GM21619 (cell line): ENCODE results near the gene PPP6R2.
"Not testable (repeated sequence)": the region's sequence is repeated elsewhere in the genome, so short reads cannot be mapped to it uniquely, and the experiment has no call there.

ENCODE experiments used
- ATAC-seq: cut with Tn5 transposase; IDR thresholded peaks from one replicate; pipeline ENCODE4 v1.9.1; 2021; ENCODE audit not compliant: unreplicated experiment

The PPP6R2 gene

DNA sequence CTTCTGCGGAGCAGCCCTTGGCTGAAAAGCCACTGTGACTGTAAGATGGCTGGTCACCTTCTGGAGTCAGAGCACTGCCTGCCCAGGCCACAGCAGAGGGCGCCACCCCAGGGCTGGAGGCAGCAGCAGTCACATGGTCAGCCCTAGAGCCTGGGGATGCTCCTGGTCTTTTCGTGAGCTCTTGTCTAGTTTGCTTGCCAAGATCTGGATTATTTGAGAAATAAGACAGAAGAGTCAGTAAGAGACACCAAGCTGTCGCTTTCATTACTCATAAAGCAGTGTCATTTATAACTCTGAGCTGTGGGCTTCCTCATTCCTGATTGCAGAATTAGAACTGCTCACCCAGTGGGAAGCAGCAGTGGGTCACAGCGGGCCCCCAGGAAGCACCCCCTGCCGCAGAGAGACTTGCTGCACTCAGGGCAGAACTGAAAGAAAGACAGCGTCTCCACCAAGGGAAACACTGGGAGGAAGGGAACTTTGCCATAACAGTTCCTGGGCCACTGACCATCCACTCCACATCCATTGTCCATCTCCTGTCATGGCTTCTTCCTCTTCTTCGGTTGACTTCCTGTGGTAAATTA lies 56.7 kb downstream of the PPP6R2 start:
- no peak for ATAC-seq

- ATAC-seq: no peak
Measured at GRCh38 chr22:50400406-50400805, 57.3 kb downstream of the PPP6R2 start.

GRCh38 chr22:50400931-50401330 lies 57.8 kb downstream of the PPP6R2 start:
- ATAC-seq: no peak

DNA sequence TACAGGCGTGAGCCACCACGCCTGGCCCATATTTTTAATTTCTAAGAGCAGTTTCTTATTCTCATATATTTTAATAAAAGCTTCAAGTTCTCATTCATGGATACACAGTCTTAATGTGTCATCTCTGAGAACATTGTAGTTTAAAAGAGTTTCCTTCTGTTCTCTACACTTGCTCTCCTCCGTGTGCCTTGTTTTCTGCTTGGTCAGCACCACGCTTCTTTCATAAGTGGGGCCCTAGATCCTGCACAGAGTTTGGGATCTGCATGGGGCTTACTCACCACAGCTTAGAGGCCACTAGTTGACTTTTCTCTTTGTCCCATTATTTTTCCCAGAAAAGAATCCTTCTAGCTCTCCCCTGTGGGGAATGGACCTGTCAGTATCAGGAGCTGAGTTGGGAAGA lies 58.8 kb downstream of the PPP6R2 start:
- ATAC-seq: no peak

DNA sequence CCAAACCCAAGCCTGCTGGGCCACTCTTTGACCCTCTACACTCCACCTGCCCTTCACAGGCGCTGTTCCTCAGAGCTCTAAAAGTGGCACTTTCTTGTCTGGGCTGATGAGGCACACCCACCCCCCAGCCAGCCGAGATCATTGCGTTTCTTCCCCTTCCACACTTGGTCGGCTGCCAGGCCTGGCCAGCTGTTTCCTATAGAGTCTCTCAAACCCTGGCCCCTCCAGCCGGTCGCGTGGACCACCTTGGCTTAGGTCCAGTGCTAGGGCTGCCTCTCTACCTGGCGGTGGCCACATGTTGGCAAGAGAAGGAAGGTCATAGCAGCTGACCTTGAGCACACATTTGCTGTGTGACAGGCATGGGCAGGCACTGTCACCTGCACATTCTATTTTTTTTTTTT lies 60.6 kb downstream of the PPP6R2 start:
- ATAC-seq: no peak

- no peak for ATAC-seq
Measured at GRCh38 chr22:50406416-50407170, 63.5 kb downstream of the PPP6R2 start.

DNA sequence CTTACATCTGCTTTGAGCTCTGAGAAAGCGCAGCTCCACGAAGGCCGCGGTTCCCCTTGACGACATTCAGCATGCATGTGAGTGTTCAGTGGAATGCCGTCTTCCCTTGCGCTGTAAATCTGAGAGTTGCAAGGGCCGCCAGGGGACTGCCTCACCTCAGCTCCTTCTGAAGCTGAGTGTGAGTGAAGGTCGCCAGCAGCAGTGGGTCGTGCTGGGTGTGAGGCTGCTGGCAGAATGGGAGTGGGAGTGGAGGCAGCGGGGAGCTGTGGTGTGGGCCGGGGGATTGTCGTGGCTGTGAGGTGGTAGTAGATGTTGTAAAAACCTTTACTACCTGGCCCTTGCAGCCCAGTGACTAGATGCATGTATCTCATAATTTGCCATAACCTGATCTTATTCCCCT lies 65.2 kb downstream of the PPP6R2 start:
- ATAC-seq: no peak

DNA sequence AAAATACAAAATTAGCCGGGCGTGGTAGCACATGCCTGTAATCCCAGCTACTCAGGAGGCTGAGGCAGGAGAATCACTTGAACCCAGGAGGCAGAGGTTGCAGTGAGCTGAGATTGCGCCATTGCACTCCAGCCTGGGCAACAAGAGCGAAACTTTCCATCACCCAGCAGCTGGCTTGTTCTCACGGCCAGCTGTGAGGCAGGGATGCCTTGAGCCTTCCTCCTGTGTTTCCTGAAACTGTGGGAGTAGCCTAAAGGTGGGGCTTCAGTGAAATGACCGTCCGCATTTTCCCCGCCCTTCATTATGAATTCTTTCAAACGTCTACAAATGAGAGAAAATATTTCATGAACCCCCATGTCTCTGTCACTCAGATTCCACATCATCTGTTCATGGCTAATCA lies 65.8 kb downstream of the PPP6R2 start:
- not testable (repeated sequence) for ATAC-seq

DNA sequence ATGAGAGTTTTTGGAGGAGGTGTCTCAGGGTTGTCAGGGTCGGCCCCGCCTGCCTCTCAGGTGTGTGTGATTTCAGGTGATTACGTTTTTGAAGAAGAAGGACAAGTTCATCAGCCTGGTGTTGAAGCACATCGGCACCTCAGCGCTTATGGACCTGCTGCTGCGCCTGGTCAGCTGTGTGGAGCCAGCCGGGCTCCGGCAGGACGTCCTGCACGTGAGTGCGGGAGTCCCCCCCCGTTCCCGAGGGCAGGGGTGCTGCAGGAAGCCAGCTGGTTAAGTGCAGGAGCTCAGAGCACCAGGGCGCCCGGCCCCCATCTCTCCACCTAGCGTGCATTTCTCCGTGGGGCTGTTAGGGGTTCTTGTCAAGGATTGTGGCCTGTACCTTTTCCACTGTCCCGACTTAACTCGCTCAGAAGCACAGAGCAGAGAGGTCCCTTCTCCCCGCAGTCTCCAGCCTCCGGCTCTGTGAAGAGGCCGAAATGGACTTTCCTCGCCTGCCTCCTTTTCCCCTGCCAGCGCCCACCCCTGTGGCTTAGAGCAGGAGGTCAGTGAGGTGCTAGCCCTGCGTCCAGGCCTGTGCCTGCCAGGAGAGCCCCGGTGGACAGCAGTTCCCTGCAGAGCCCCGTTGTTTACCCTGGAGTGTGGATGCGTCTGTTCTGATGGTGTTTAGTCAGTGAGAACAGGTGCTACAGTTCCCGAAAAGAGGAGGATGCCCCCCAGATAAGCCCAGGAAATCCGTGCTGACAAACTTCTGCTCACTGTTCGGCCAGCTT lies 71.5 kb downstream of the PPP6R2 start:
- ATAC-seq: no peak

- no peak for ATAC-seq
Measured at GRCh38 chr22:50415426-50415825, 72.3 kb downstream of the PPP6R2 start.

DNA sequence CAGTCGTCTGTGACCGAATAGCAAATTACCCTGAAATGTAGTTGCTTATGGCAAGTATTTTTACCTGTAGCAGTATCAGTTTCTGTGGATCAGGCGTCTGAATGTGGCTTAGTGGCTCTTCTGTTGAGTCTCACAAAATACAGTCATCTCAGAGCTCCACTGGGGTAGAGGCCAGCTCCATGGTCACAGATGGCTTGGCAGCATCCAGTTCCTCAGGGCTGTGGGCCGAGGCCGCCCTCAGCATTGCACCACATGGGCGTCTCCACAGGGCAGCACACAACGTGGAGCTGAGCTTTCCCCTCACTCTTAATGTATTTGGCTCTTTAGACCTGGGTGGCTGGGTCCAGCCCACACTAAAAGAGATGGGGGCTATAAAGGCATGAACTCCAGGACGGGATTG lies 73.9 kb downstream of the PPP6R2 start:
- ATAC-seq: no peak

DNA sequence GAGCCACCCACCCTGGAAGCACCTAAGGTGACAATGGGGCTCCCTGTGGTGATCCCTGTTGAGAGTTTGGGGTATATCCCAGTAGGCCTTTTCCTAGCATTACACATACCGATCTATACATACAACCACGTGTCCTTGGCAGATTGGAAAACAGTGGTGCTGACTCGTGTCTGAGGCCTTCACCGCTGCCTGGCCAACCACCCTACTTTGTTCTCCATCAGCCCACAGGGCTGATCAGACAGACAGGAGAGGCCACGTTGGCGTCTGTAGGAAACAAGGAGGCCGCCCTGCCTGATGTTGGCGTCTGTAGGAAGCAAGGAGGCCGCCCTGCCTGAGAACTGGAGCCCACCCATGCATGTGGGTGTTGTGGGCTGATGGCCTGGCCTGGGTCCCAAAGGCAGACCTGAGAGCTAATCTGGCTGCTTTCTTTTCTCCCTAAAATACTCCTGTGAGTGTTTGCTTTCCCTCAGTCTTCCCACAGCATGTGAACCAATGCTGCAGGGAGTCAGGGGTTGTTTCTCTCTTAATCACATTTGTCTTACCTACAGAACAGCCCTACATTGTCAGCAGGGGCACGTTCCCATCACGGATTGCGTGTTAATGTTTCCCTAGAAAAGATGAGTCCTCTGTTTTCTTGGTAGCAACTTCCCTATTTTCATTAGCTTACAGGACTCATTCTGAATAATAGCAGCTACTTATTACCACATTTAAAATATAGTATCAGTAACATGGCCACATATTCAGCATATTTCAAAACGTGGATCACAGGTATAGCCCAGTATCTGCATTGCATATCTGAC lies 74.5 kb downstream of the PPP6R2 start:
- ATAC-seq: no peak

GRCh38 chr22:50418624-50419023 lies 75.5 kb downstream of the PPP6R2 start:
- ATAC-seq: no peak

GRCh38 chr22:50419116-50419515 lies 76.0 kb downstream of the PPP6R2 start:
- no peak for ATAC-seq

- ATAC-seq: no peak
Measured at GRCh38 chr22:50420015-50420414, 76.9 kb downstream of the PPP6R2 start.

DNA sequence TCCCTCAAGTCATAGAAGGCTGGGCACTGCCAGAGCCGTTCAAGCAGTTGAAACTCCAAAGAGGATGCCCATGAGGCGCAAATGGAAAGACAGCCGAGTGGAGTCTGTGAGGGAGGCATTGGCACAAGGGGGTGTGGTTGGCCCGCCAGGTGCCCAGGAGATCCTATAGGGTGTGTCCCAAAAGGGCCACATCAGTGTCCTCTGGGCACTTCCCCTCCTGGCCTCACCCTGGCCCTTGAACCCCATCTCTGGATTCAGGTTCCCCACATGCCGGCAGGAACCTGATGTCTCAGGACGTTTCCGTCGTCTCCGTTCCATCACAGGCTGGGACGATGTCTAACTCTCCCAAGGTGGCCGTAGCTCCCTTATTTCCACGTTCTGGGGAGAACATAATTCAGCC lies 77.5 kb downstream of the PPP6R2 start:
- no peak for ATAC-seq

DNA sequence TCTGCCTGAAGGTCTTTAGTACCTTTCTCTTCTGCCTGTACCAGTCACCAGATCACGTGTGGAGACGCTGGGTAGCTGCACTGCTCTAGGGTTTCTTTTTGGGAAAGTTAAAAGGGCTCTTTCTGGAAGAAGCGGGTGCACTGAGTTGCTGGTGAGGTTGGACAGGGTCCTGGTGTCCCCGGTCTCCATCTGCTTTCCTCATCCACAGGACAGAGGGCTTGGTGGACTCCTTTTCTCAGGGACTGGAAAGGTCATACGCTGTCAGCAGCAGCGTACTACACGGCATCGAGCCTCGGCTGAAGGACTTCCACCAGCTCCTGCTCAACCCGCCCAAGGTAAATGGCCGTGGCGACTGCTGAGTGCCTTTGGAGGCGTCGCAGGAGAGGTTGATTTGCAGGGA lies 78.9 kb downstream of the PPP6R2 start:
- ATAC-seq: no peak

GRCh38 chr22:50422961-50423815 lies 80.1 kb downstream of the PPP6R2 start:
- no peak for ATAC-seq

- no peak for ATAC-seq
Measured at GRCh38 chr22:50423956-50424355, 80.8 kb downstream of the PPP6R2 start.

GRCh38 chr22:50425179-50425916 lies 82.2 kb downstream of the PPP6R2 start:
- no peak for ATAC-seq
